22Rv1 (cell line): ENCODE data around the gene STK16.

Experiments used
- CTCF ChIP-seq: fragments of 450-650 bp; IDR thresholded peaks from 2 replicates; pipeline ENCODE4 v1.5.1; 2017; ENCODE audit warnings: mild to moderate bottlenecking
- ZFX ChIP-seq: fragments of 450-650 bp; IDR thresholded peaks from 2 replicates; pipeline ENCODE4 v1.6.1; 2017; ENCODE audit warnings: antibody characterized with exemption, borderline replicate concordance

- no peak; the same call in 1 of the 2 replicates for TF ChIP-seq CTCF
- no peak for TF ChIP-seq ZFX
Measured at GRCh38 chr2:219218217-219218731, 27.0 kb upstream of the STK16 start.
